SK-N-MC (cell line): ENCODE measurements around the gene CSRNP2.

Experiments
- EZH2 ChIP-seq: fragments of 200-600 bp; sonication (generic); IDR thresholded peaks from one replicate; pipeline ENCODE4 v1.6.1; 2017; ENCODE audit warnings: antibody characterized with exemption
- POLR2AphosphoS5 ChIP-seq: IDR thresholded peaks from 2 replicates; pipeline ENCODE4 v1.6.1; 2012; ENCODE audit warnings: mild to moderate bottlenecking, low read depth, low read length, borderline replicate concordance

GRCh38 chr12:51077930-51078329 is 5.5 kb downstream of the CSRNP2 start:
- no peak for TF ChIP-seq EZH2
- TF ChIP-seq POLR2AphosphoS5 = no peak
